NK-92 (cell line): ENCODE data around the gene CMYA5.

Experiments
- DNase-seq: peaks from one replicate; lab custom pipeline; 2025; ENCODE audit not compliant: unreplicated experiment; lab: John Stamatoyannopoulos, UW

Gene CMYA5

DNA sequence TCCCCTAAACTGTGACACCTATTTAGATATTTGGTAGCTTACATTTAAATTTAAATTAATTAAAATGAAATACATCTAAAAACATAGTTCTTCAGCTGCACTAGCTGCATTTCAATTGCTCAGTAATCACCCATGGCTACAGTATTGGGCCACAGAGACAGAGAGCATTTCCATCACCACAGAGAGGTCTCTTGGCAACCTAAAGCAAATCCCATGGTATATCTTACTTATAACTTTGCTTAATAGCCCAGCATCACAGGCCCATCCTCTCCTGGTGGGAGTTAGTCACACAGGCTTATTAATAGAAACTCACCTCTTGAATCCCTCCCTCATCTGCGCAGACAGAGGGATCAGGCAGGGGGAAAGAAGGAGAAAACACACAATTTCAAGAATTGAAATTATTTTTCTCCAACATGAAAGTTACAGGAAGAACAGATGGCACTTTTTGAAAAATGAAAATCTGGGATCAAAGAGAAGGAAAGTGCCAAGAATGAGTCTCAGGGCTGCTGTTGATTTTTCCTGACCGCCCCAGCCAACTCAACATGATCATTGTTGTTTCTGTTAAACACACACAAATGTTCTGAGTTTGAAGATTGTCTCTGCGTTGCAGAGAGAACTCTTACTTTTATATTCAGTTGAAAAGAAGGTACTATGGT lies 144.6 kb downstream of the CMYA5 start:
- DNase-seq: no peak

DNA sequence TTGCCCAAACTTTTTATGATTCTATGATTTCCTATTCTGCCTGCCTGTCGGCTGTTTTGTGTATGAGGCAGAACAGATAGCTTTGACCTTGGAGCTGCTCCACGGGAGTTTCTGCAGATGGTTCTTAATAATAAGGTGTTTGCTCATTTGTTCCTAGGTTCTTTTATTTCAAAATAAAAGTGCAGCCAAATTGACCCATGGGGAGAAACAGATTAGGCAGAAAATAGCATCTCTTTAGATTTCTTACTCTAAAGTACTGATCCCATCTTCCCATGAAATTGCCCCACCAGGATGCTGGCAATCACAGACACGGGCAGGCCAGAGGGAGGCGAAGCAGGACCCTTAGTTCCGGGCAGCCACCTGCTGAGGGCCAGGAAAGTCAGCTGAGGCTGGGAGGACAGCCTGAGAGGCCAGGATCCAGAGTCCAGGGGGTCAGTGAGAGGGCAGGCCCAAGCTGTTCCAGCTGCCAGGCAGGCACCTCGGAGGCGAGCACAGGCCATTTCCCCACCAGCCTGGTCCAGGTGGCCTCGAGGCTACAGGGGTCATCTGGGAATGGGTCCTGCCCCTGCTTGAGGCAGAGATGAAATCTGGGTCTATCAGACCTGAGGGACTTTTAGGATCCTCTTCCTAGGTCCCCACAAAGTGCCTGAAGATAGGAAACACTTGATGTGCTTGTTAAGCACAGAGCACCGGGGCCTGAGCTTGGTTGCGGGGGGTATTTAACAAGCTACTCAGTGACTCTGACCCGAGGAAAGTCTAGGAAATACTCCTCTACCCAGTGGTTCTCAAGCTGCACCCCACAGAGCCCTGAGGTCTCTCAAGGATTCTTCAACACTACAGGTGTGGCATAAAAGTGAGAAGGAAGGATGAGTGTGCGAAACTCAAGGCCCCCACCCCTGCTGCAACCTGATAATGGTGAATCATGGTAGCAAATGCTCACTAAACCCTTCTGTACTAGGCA lies 145.4 kb downstream of the CMYA5 start:
- DNase-seq: no peak

DNA sequence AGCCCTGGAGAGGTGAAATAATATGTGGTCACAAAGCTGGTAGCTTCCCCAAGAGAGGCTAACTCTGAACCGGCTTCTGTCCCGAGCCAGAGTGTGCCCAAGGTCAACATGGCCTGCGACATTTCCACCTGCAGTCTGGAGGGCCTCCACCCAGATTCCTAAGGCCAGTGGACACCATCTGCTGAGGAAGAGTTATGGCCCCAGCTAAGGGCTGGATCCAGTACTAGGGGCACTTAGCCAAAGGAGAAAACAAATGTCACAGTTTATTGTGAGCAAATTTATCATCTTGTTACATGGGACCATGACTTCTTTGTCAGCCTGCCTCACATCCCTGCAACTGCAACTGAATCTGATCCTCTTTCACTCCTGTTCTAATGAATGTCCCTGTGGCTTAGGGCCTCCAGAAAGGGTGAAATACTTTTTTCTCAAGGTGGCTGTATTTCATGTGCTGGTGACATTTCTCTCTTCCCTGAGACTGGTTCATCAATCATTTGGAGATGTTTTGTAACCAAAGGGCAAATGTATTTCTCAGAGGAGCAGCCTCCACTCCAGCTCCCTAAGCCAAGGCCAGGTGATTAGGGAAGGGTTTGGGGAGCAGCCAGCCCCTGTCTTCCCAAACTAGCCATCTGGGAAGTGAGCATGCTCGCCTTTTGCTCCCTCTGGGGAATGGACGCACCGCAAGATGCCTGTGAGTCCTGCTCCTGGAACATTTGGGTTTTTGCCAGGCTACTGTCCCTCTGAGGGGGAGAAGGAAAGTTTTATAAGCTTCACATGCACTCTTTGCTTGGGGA lies 148.3 kb downstream of the CMYA5 start:
- DNase-seq: no peak

DNA sequence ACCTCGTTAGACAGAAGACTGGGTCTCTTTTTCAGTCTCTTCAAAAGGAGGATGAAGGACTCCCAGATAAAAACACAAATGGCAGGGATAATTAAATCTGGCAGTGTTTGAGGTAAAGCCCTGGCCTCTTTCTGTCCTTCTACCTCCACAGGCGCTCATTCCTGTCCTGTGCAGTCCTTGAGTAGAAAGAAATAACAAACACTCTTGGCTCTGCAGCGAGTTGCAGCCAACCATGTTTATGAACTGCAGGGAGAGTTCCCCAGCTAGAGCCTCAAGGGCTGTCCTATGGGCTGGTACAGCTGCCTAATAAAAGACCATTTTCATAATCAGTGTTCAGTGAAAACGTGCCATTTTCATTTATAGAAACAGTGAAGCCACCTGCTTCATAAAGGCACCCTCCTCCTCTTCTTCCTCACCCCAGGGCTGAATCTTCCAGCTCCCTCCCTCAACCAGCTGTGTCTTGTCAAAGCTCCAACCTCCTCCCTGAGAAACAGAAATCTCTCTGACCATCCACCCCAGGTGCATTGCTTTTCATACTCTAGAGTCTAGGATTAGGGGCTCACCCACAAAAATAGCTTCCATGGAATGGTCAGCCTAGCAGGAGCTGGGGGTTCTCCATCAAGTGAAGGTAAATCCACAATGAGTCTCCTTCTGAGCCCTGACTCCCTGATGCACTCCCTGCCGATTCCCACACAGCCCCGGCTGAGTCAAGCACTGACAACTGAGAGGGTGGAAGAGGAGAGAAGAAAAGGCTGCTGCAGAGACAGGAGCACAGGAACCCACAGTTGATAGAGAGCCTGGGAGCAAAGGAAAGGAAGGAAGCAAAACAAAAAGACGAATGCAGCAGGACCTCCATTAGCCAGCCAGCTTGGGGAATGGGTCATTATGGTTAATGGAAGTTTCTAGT lies 150.7 kb downstream of the CMYA5 start:
- DNase-seq: no peak

DNA sequence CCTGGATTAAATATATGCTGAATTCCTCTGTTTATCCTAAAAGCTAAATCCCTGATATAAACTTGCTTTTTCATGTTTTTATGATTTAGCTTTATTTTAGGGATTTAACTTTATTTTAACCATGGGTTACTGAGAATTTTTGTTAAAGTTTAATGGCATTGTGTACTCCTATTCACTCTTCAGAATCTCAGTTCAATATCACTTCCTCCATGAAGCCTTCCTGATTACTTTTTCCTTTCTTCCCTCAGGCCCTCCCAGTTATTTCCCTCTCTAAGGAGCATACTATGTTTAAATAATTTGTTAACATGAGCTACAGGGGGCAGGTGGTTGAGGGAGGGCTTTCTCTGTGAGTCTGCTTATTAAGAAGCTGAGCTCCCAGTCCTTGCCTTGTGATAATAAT lies 151.5 kb downstream of the CMYA5 start:
- DNase-seq: no peak

- no peak for DNase-seq
These were observed 152.6 kb downstream of the CMYA5 start for GRCh38 chr5:79842006-79842881.

GRCh38 chr5:79842991-79843390 lies 153.4 kb downstream of the CMYA5 start:
- DNase-seq: no peak

DNA sequence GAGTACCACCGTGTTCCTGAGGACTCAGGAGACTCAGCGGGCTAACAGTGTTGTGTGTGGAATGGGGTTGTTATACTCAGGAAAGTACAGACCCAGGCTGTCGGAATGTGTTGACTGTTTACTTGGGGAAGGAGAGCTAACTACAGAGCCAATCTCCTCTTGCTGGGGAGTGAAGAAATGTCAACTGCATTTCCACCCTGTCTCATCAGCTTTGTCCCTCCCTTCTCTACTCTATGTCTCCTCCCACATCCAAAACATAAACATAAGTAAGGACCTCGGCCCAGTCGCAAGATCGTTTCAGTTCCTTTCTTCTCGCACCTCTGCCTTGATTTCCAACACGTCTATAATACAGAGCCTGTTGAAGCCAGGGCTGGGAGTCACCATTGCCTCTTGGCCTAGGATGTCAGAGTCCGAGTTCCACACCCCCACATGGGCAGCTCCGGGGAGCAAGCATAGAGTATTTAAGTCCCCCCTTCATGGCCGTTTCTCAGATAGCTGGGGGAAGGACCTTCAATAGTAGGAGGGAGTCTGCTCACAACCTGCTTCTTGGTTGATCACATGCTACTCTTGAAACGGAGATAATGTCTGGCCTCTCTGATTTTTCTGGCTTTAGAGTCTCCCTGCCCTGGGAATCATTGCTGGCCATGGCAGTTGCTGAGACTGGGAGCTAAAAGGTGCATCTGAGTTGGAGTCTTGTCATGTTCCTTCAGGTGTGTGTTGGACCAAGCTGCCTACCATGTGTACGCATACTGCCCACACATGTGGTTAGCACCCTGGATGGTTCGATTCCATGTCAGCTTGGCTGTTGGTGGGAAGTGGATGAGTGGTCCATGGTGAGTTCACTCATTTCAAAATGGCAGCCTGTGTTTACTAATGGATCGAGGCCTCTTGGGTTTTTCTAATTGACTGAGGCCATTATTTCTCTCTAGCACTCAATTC lies 154.1 kb downstream of the CMYA5 start:
- no peak for DNase-seq

DNA sequence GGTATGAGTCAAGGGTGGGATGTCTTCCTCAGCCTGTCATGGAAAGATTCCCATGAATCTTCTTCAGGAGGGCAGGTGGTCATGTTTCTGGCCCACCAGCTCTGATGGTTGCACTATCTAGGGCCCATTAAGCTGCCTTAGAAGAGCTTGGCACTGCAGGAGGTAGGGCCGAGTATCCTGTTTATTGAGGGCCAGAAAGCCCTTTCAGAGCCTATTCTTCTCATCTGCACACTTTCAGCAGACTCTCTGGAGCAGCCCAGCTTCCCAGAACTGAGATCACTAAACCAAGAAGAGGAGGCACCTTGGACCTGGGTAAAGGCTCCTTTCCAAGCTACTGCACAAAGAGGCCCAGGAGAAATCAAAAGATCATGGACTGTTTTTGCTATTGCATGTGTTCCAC lies 154.9 kb downstream of the CMYA5 start:
- DNase-seq: no peak

DNA sequence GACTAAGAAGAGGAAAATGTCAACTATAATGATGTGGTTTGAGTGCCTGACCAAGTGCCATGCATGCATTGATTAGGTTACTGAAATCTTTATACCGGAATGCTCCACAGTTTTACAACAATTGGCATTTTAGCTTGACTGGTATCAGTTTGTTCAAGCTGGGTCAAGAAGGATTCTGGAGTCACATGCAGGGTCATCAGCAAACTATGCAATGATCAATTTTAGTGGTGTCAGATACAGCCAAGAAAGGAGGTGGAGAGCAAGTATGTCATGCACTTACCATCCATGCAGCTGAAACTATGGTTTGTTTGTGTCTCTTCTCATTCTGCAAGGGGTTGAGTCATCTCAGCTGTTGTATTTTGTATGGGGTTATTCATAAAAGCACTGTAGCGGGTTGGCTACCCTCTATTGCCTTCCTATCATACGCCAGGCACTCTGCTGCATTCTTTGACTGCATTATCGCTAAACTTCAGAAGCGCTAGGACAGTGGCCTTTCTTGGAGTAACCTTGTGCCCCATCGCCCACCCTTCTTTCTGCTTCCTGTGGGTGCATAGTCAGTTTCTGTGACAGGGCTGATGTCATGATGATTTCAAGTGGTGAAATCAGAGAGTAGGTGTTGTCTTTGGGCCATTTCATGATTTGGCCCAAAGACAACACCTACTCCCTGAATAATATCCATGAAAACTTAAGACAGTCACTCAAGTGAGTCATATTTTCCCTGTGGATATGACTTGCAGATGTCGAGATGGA lies 156.0 kb downstream of the CMYA5 start:
- no peak for DNase-seq

- no peak for DNase-seq
These were observed 156.5 kb downstream of the CMYA5 start for GRCh38 chr5:79846198-79846521.

GRCh38 chr5:79847561-79847960 lies 157.9 kb downstream of the CMYA5 start:
- no peak for DNase-seq

- DNase-seq: no peak
These were observed 159.4 kb downstream of the CMYA5 start for GRCh38 chr5:79849061-79849460.
